WI38 (cell line): ENCODE data around the gene ATXN7L1.

Experiments
- H3K4me3 ChIP-seq: 2 replicates; pipeline ENCODE4 v1.5.1; 2011; ENCODE audit warnings: low read depth, mild to moderate bottlenecking, control low read depth, low read length
- CTCF ChIP-seq: IDR thresholded peaks from 2 replicates; pipeline ENCODE4 v1.5.1; 2012; ENCODE audit warnings: low read depth, mild to moderate bottlenecking, control low read depth, low read length

The ATXN7L1 gene

GRCh38 chr7:105675934-105676371 lies 200.4 kb downstream of the ATXN7L1 start:
- no peak overlapping the region for H3K4me3 ChIP-seq
- no peak for TF ChIP-seq CTCF

GRCh38 chr7:105674200-105674920 lies 202.0 kb downstream of the ATXN7L1 start:
- no peak overlapping the region for H3K4me3 ChIP-seq
- TF ChIP-seq CTCF, result no peak

GRCh38 chr7:105673367-105674084 lies 202.9 kb downstream of the ATXN7L1 start:
- TF ChIP-seq CTCF, result no peak
- no peak overlapping the region for H3K4me3 ChIP-seq

GRCh38 chr7:105672801-105673200 lies 203.6 kb downstream of the ATXN7L1 start:
- no peak overlapping the region for H3K4me3 ChIP-seq
- no peak for TF ChIP-seq CTCF

GRCh38 chr7:105666324-105666723 lies 210.1 kb downstream of the ATXN7L1 start:
- H3K4me3 ChIP-seq, result no peak overlapping the region
- no peak for TF ChIP-seq CTCF

- no peak overlapping the region for H3K4me3 ChIP-seq
- TF ChIP-seq CTCF, result no peak
Observed at GRCh38 chr7:105665684-105666083, 210.7 kb downstream of the ATXN7L1 start.
